Measurements from ENCODE around the gene ALAS1.

- TF ChIP-seq CTCF (IDR thresholded peaks at IDR 0.05; ENCODE audit: low read depth, low read length) (no peak), POLR2A (IDR thresholded peaks at IDR 0.05; ENCODE audit: extremely low read depth, insufficient read length) (no peak), MYC (IDR thresholded peaks at IDR 0.05; ENCODE audit: low read depth, low read length) (no peak)
- TF ChIP-seq, protein P1, sequence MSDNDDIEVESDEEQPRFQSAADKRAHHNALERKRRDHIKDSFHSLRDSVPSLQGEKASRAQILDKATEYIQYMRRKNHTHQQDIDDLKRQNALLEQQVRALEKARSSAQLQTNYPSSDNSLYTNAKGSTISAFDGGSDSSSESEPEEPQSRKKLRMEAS (IDR thresholded peaks at IDR 0.05; ENCODE audit: low read depth, low read length), result no peak
These were observed 43.0 kb downstream of the ALAS1 start for GRCh38 chr3:52240886-52241370.
